ENCODE data around the gene HYAL4.

- no peak for TF ChIP-seq CTCF (conservative IDR thresholded peaks at IDR 0.05; ENCODE audit: low read depth, low read length)
- no peak for TF ChIP-seq EZH2 (IDR thresholded peaks at IDR 0.05; ENCODE audit: borderline replicate concordance, low read depth, low read length, poor library complexity, severe bottlenecking)
Measured at GRCh38 chr7:123918309-123918708, 73.3 kb downstream of the HYAL4 start.
